ENCODE results near the gene PKP2.

DNA sequence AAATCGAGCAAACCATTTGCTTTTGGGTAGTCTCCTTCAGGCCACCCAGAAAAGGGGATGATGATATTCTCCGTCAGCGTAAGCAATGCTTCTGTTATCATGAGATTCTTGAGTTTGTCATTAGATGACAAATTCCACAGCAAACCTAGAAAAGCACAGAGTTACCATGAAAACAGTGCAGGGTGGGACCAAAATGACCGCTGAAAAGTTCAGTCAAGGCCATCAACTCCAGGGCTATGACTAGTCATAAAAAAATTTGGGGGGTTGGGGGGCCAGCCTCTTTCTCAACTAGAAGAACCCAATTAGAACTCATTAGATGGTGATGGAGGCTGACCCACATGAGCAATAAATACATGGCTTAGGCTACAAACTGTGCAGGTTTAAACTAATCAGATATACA lies 55.5 kb downstream of the PKP2 start:
- TF ChIP-seq EZH2 (IDR thresholded peaks at IDR 0.05; ENCODE audit: borderline replicate concordance, low read depth, low read length, severe bottlenecking) (no peak), MYC (IDR thresholded peaks at IDR 0.05; ENCODE audit: low read depth, low read length) (no peak)
